Mucosa of rectum (tissue), 2 donors: ENCODE data around the gene NSD1.
A peak's percentile ranks its signal among the peaks of the same experiment; 100 is the strongest.

Experiments used
- H3K27ac ChIP-seq, 2 donors: one replicate each; pipeline ENCODE4 v1.7.0; 2013; ENCODE audit warnings: inconsistent platforms in 2 of 2, low read depth in 2 of 2, low read length in 2 of 2
- H3K27me3 ChIP-seq, 2 donors: one replicate each; pipeline ENCODE4 v1.7.0; 2013; ENCODE audit warnings: low read length in 2 of 2; ENCODE audit not compliant: control insufficient read depth in 2 of 2, insufficient read depth in 2 of 2
- H3K36me3 ChIP-seq, 2 donors: one replicate each; pipeline ENCODE4 v1.7.0; 2013; ENCODE audit warnings: low read length in 2 of 2; ENCODE audit not compliant: control insufficient read depth in 2 of 2, insufficient read depth in 2 of 2
- H3K4me1 ChIP-seq, 2 donors: one replicate each; pipeline ENCODE4 v1.7.0; 2013; ENCODE audit warnings: low read length in 2 of 2, mild to moderate bottlenecking in 1 of 2; ENCODE audit not compliant: control insufficient read depth in 2 of 2, insufficient read depth in 2 of 2
- H3K4me3 ChIP-seq, 2 donors: one replicate each; pipeline ENCODE4 v1.7.0; 2013; ENCODE audit warnings: low read length in 2 of 2
- H3K9ac ChIP-seq, 2 donors: one replicate each; pipeline ENCODE4 v1.7.0; 2013; ENCODE audit warnings: low read length in 2 of 2, low read depth in 1 of 2, mild to moderate bottlenecking in 1 of 2
- H3K9me3 ChIP-seq, 2 donors: one replicate each; pipeline ENCODE4 v1.7.0; 2013; ENCODE audit warnings: low read length in 2 of 2; ENCODE audit not compliant: control insufficient read depth in 2 of 2
- donor health status: healthy.
- donor health status: Normal muscosa, but diverticular disease.

The NSD1 gene

GRCh38 chr5:177295924-177296323 lies 162.4 kb downstream of the NSD1 start:
- H3K36me3 ChIP-seq = peaks cover 47 to 55% of the 10 kb centered on the region in 2 donors

GRCh38 chr5:177296581-177296980 lies 163.0 kb downstream of the NSD1 start:
- H3K27me3 ChIP-seq = no peaks in the 10 kb centered on the region
- peaks cover 36 to 40% of the 10 kb centered on the region in 2 donors for H3K4me1 ChIP-seq
- no peak overlapping the region for H3K9ac ChIP-seq
- H3K27ac ChIP-seq = peak overlapping the region in 1 of 2 donors; percentile 5
- no peaks in the 10 kb centered on the region for H3K9me3 ChIP-seq
- no peak overlapping the region for H3K4me3 ChIP-seq
- H3K36me3 ChIP-seq = peaks cover 45 to 51% of the 10 kb centered on the region in 2 donors

More at GRCh38 chr5:177295924-177296323, 162.4 kb downstream of the NSD1 start:
- H3K27me3 ChIP-seq = no peaks in the 10 kb centered on the region
- H3K4me3 ChIP-seq = no peak overlapping the region
- peak overlapping the region in 1 of 2 donors; percentile 4 for H3K9ac ChIP-seq
- peaks cover 29 to 34% of the 10 kb centered on the region in 2 donors for H3K4me1 ChIP-seq
- no peak overlapping the region for H3K27ac ChIP-seq
- H3K9me3 ChIP-seq = no peaks in the 10 kb centered on the region

- Histone ChIP-seq H3K4me3 (no peak overlapping the region), H3K36me3 (peaks cover 32 to 37% of the 10 kb centered on the region in 2 donors), H3K27me3 (no peaks in the 10 kb centered on the region), H3K4me1 (peaks cover 49 to 51% of the 10 kb centered on the region in 2 donors), H3K9me3 (no peaks in the 10 kb centered on the region), H3K27ac (no peak overlapping the region), H3K9ac (no peak overlapping the region)
These were observed 164.3 kb downstream of the NSD1 start for GRCh38 chr5:177297922-177298321.

- H3K9me3 ChIP-seq = no peaks in the 10 kb centered on the region
- no peak overlapping the region for H3K4me3 ChIP-seq
- peaks cover 53 to 58% of the 10 kb centered on the region in 2 donors for H3K4me1 ChIP-seq
- peaks cover 17 to 22% of the 10 kb centered on the region in 2 donors for H3K36me3 ChIP-seq
- peak overlapping the region; percentile 49 to 92 for H3K27ac ChIP-seq
- no peaks in the 10 kb centered on the region for H3K27me3 ChIP-seq
- H3K9ac ChIP-seq = peak overlapping the region in 1 of 2 donors; percentile 1
These were observed 166.1 kb downstream of the NSD1 start for GRCh38 chr5:177299697-177300096.

- Histone ChIP-seq H3K27me3 (no peaks in the 10 kb centered on the region), H3K4me1 (peaks cover 58 to 65% of the 10 kb centered on the region in 2 donors), H3K36me3 (peaks cover 12 to 16% of the 10 kb centered on the region in 2 donors), H3K9me3 (no peaks in the 10 kb centered on the region), H3K27ac (peak overlapping the region; percentile 87 to 92), H3K4me3 (peak overlapping the region; percentile 3 to 49), H3K9ac (peak overlapping the region in 1 of 2 donors; percentile 97)
These were observed 166.8 kb downstream of the NSD1 start for GRCh38 chr5:177300236-177300880.

GRCh38 chr5:177300951-177301350 lies 167.4 kb downstream of the NSD1 start:
- no peaks in the 10 kb centered on the region for H3K9me3 ChIP-seq
- H3K9ac ChIP-seq = peak overlapping the region in 1 of 2 donors; percentile 97
- H3K27me3 ChIP-seq = no peaks in the 10 kb centered on the region
- peaks cover 58 to 67% of the 10 kb centered on the region in 2 donors for H3K4me1 ChIP-seq
- no peak overlapping the region for H3K4me3 ChIP-seq
- peaks cover 12 to 15% of the 10 kb centered on the region in 2 donors for H3K36me3 ChIP-seq
- H3K27ac ChIP-seq = peak overlapping the region; percentile 87 to 92

GRCh38 chr5:177301503-177302165 lies 168.1 kb downstream of the NSD1 start:
- Histone ChIP-seq H3K4me1 (peaks cover 53 to 62% of the 10 kb centered on the region in 2 donors), H3K9me3 (no peaks in the 10 kb centered on the region), H3K27me3 (no peaks in the 10 kb centered on the region), H3K4me3 (peak overlapping the region; percentile 14 to 83), H3K9ac (peak overlapping the region; percentile 86 to 97), H3K36me3 (peaks cover 16 to 18% of the 10 kb centered on the region in 2 donors), H3K27ac (peak overlapping the region; percentile 87 to 92)

GRCh38 chr5:177302354-177303110 lies 169.0 kb downstream of the NSD1 start:
- Histone ChIP-seq H3K9ac (peak overlapping the region; percentile 86 to 97), H3K27me3 (no peaks in the 10 kb centered on the region), H3K9me3 (no peaks in the 10 kb centered on the region), H3K4me1 (peaks cover 51 to 57% of the 10 kb centered on the region in 2 donors), H3K27ac (peak overlapping the region; percentile 92), H3K36me3 (peaks cover 23 to 26% of the 10 kb centered on the region in 2 donors), H3K4me3 (peak overlapping the region; percentile 83 to 90)

- H3K4me1 ChIP-seq = peaks cover 56 to 57% of the 10 kb centered on the region in 2 donors
- H3K9ac ChIP-seq = peak within 1 kb of the TSS; percentile 97
- H3K4me3 ChIP-seq = peak within 1 kb of the TSS; percentile 90 to 98
- H3K27ac ChIP-seq = peak within 1 kb of the TSS; percentile 92
- no peaks in the 10 kb centered on the region for H3K9me3 ChIP-seq
- H3K27me3 ChIP-seq = no peaks in the 10 kb centered on the region
- H3K36me3 ChIP-seq = peaks cover 20 to 22% of the 10 kb centered on the region in 2 donors
These were observed 169.8 kb downstream of the NSD1 start, which contains the start of the genes PRELID1 and RAB24 for GRCh38 chr5:177303121-177303924. PRELID1 (plus strand) TSS chr5:177303799; CDS start chr5:177303986, 187 bp downstream. RAB24 (minus strand) TSS chr5:177303719; CDS start chr5:177303288, 431 bp downstream.
